Neutrophil (primary cell): ENCODE results near the gene CNTNAP2.

Experiments
- H3K27ac ChIP-seq: fragments of 200-600 bp; sonication (generic); 2 replicates; pipeline ENCODE4 v1.5.1; 2016; ENCODE audit warnings: mild to moderate bottlenecking, moderate library complexity
- H3K27me3 ChIP-seq: fragments of 200-600 bp; sonication (generic); 2 replicates; pipeline ENCODE4 v1.6.0; 2016; ENCODE audit warnings: mild to moderate bottlenecking
- H3K36me3 ChIP-seq: fragments of 200-600 bp; sonication (generic); 2 replicates; pipeline ENCODE4 v1.5.1; 2017
- H3K4me1 ChIP-seq, 2 experiments: fragments of 200-600 bp in 1 of 2; sonication (generic) in 1 of 2; 1 replicate in 1 of 2; 2 replicates in 1 of 2; pipeline versions ENCODE4 v1.5.1 to v1.6.1; 2013 to 2016; ENCODE audit warnings: low read depth in 1 of 2, low read length in 1 of 2, mild to moderate bottlenecking in 1 of 2, moderate library complexity in 1 of 2; ENCODE audit not compliant: control insufficient read depth in 1 of 2, insufficient read depth in 1 of 2
- H3K4me3 ChIP-seq, 2 experiments: fragments of 200-600 bp in 1 of 2; sonication (generic) in 1 of 2; 1 replicate in 1 of 2; 2 replicates in 1 of 2; pipeline ENCODE4 v1.5.1; 2013 to 2016; ENCODE audit warnings: low read depth in 1 of 2, low read length in 1 of 2, mild to moderate bottlenecking in 1 of 2, moderate library complexity in 1 of 2
- H3K9me3 ChIP-seq: fragments of 200-600 bp; sonication (generic); 2 replicates; pipeline ENCODE4 v1.5.1; 2016
- TF ChIP-seq, protein P1 (sequence below): fragments of 200-600 bp; sonication (generic); IDR thresholded peaks from 2 replicates; pipeline ENCODE4 v1.5.1; 2016; ENCODE audit warnings: antibody characterized with exemption

CNTNAP2 gene

DNA sequence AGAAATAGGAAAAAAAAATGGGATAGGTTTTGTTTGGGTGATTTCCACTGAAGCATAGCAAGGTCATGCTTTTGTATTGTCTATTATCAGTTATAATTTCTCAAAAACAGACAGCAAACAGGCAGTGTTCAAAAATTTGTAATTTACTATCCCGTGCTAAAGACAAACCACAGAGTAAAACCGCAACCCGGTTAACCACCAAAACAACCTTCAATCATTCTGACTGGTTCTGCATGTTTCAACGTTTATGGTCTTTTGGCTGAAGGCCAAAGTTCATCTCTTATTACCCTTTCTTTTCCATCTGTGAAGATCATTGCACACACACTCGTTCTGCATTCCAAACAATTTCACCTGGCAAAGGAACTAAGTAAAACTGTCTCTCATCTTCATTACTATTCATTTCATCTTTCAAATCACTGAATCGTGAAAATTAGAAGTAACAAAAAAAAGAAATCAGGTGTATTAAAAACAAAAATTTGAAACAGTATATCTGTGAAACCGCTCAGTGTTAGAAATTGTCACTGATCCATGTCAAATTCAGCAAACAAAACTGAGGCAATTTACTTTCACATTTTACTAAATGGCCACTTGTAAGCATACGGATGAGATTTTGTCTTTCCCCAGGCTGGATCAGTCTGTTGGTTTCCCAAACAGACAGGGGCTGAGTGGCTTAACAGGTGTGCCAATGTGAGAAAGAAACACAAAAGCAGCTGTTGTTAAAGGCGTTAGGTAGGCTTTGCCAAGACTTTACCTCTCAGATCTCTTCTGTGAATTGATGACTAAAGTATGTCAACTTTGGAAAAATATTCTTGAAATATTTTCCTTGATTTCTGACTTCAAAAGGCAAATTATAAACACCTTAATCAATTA is 539.6 kb downstream of the CNTNAP2 start:
- Histone ChIP-seq H3K4me1 (no peaks in the 10 kb centered on the region), H3K27me3 (no peaks in the 10 kb centered on the region), H3K36me3 (no peaks in the 10 kb centered on the region), H3K4me3 (no peak overlapping the region), H3K9me3 (no peaks in the 10 kb centered on the region), H3K27ac (no peak overlapping the region)
- TF ChIP-seq, protein P1, sequence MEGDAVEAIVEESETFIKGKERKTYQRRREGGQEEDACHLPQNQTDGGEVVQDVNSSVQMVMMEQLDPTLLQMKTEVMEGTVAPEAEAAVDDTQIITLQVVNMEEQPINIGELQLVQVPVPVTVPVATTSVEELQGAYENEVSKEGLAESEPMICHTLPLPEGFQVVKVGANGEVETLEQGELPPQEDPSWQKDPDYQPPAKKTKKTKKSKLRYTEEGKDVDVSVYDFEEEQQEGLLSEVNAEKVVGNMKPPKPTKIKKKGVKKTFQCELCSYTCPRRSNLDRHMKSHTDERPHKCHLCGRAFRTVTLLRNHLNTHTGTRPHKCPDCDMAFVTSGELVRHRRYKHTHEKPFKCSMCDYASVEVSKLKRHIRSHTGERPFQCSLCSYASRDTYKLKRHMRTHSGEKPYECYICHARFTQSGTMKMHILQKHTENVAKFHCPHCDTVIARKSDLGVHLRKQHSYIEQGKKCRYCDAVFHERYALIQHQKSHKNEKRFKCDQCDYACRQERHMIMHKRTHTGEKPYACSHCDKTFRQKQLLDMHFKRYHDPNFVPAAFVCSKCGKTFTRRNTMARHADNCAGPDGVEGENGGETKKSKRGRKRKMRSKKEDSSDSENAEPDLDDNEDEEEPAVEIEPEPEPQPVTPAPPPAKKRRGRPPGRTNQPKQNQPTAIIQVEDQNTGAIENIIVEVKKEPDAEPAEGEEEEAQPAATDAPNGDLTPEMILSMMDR, result no peak

DNA sequence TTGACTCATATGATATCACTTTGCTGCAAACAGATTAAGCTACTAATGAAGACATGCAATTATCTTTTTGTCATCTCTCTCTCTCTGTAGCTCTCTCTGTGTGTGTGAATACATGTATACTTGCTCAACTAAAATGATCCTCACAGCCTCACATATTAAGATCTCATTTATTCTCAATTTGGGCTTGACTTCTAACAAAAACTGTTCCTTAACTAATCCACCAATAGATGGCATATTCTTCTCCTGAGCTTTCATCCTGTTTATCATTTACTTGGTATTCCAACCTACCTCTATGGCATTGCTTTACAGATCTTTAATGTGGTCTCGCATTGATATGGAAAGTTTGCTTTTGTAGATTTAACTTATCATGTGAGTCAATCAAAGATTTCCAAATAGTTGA is 540.4 kb downstream of the CNTNAP2 start:
- Histone ChIP-seq H3K36me3 (no peaks in the 10 kb centered on the region), H3K27ac (no peak overlapping the region), H3K9me3 (no peaks in the 10 kb centered on the region), H3K27me3 (no peaks in the 10 kb centered on the region), H3K4me3 (no peak overlapping the region), H3K4me1 (no peaks in the 10 kb centered on the region)
- TF ChIP-seq, protein P1, result no peak

DNA sequence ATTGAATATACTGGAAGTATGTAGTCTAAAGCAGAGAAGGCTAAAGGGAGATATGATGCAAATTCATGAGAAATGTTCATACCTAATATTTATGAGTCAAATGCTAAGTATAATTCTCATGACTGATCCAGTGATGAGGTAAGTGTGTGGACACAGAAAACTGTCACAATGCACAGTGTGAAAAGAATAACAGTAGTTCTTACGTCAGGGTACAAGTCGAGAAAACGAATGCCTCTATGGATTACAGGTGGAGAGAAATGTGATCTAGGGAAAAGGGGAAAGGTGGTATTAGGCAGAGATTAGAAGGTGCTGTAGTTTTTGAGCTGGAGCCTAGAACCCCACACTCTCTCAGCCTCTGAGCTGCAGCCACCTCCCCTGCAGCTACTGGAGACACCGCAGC is 542.0 kb downstream of the CNTNAP2 start:
- Histone ChIP-seq H3K27ac (no peak overlapping the region), H3K27me3 (no peaks in the 10 kb centered on the region), H3K4me3 (no peak overlapping the region), H3K4me1 (no peaks in the 10 kb centered on the region), H3K9me3 (no peaks in the 10 kb centered on the region), H3K36me3 (no peaks in the 10 kb centered on the region)
- TF ChIP-seq, protein P1, result no peak

DNA sequence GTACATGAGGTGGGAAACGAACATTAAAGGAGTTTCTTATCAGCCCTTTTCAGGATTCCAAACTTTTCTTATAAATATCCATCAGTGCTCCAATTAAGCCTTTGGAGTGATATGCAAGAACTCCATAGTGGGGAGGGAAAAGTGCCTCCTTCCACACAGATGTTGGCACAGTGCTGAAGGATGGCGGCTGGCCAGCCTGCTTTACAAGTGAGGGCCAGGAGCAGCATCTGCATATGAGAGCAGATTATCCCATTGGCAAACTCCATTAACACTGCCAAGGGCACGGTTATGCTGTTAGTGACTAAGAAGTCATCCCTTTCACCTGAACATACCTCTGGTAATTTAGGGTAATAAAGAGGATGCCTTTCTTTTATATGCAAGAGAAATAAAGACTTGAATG is 543.1 kb downstream of the CNTNAP2 start:
- Histone ChIP-seq H3K9me3 (no peaks in the 10 kb centered on the region), H3K4me3 (no peak overlapping the region), H3K36me3 (no peaks in the 10 kb centered on the region), H3K4me1 (no peaks in the 10 kb centered on the region), H3K27ac (no peak overlapping the region), H3K27me3 (no peaks in the 10 kb centered on the region)
- TF ChIP-seq, protein P1, result no peak

DNA sequence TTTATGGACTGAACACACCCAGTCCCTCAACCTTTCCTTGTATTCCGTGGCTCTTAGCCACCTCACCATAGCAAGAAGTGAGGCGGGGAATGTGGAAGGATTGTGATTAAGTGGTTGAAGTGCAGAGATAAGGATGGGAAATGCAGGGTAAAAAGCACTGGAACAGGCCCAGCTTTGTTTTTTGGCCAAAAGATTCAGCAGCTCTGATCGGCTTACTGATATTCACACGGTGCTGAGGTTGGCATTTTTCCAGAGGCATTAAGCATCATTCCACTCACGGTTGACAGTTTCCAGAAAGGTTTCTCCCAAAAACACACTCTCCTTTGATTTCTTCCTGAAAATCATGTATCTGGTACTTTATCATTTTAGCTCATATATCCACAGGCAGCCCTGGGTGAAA is 544.2 kb downstream of the CNTNAP2 start:
- no peaks in the 10 kb centered on the region for H3K9me3 ChIP-seq
- H3K4me3 ChIP-seq, result no peak overlapping the region
- TF ChIP-seq, protein P1, result no peak
- H3K27me3 ChIP-seq, result no peaks in the 10 kb centered on the region
- no peaks in the 10 kb centered on the region for H3K4me1 ChIP-seq
- H3K36me3 ChIP-seq, result no peaks in the 10 kb centered on the region
- H3K27ac ChIP-seq, result no peak overlapping the region
